A549 (cell line): ENCODE results near the gene MAP2K1.
"Not testable (repeated sequence)": the region's sequence is repeated elsewhere in the genome, so short reads cannot be mapped to it uniquely, and the experiment has no call there.

Experiments
- RFX5 ChIP-seq: fragments of 450-650 bp; IDR thresholded peaks from 2 replicates; pipeline ENCODE4 v1.7.1; 2014; ENCODE audit warnings: antibody characterized with exemption, mild to moderate bottlenecking, moderate library complexity
- TF ChIP-seq, protein P1 (sequence below): fragments of >200 bp; sonication (Bioruptor Twin); formaldehyde crosslinking; IDR thresholded peaks from 3 replicates; pipeline ENCODE4 v1.5.1; 2016

DNA sequence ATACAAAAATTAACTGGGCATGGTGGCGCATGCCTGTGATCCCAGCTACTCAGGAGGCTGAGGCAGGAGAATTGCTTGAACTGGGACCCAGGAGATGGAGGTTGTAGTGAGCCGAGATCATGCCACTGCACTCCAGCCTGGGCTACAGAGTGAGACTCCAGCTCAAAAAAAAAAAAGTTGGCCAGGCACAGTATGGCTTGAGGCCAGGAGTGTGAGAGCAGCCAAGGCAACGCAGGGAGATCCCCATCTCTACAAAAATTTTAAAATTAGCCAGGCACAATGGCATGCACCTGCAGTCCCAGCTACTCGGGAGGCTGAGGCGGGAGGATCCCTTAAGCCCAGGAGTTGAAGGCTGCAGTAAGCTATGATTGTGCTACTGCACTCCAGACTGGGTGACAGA is 38.2 kb upstream of the MAP2K1 start:
- TF ChIP-seq RFX5 = not testable (repeated sequence)
- TF ChIP-seq, protein P1, sequence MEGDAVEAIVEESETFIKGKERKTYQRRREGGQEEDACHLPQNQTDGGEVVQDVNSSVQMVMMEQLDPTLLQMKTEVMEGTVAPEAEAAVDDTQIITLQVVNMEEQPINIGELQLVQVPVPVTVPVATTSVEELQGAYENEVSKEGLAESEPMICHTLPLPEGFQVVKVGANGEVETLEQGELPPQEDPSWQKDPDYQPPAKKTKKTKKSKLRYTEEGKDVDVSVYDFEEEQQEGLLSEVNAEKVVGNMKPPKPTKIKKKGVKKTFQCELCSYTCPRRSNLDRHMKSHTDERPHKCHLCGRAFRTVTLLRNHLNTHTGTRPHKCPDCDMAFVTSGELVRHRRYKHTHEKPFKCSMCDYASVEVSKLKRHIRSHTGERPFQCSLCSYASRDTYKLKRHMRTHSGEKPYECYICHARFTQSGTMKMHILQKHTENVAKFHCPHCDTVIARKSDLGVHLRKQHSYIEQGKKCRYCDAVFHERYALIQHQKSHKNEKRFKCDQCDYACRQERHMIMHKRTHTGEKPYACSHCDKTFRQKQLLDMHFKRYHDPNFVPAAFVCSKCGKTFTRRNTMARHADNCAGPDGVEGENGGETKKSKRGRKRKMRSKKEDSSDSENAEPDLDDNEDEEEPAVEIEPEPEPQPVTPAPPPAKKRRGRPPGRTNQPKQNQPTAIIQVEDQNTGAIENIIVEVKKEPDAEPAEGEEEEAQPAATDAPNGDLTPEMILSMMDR = not testable (repeated sequence)
